ENCODE results near the gene LEFTY1. TPM values are rescaled to one million over a fixed set of nuclear protein-coding genes. Genes with fewer than 3 reads are reported as not detected.

LEFTY1 gene
- total and polyA plus RNA-seq, 2 of the 13 experiments (the other 11 are each of a cell fraction or from before 2014, with no cell fraction given) = 0.29 to 0.79 TPM

- peak; percentile 52; the same call in 1 of the 2 replicates for TF ChIP-seq ARID5B (CRISPR knock-in tag; IDR thresholded peaks at IDR 0.05)
- TF ChIP-seq HIVEP1 (CRISPR knock-in tag; IDR thresholded peaks at IDR 0.05) = no peak
- no peak for TF ChIP-seq EEA1 (CRISPR knock-in tag; IDR thresholded peaks at IDR 0.05; ENCODE audit: borderline replicate concordance)
- peak; percentile 65; the same call in 1 of the 2 replicates for TF ChIP-seq ZMAT3 (CRISPR knock-in tag; conservative IDR thresholded peaks at IDR 0.05)
- peak; percentile 64; the same call in 1 of the 2 replicates for TF ChIP-seq PATZ1 (CRISPR knock-in tag; IDR thresholded peaks at IDR 0.05)
- TF ChIP-seq ZBTB2 (CRISPR knock-in tag; IDR thresholded peaks at IDR 0.05; ENCODE audit: low read depth) = no peak
- 0 out of 2 replicates have a peak, but pooled peaks have one; percentile 18 for TF ChIP-seq ZBTB37 (CRISPR knock-in tag; IDR thresholded peaks at IDR 0.05)
- peak; percentile 76 for TF ChIP-seq ZBTB7A (CRISPR knock-in tag; IDR thresholded peaks at IDR 0.05)
- 0 out of 2 replicates have a peak, but pooled peaks have one; percentile 52 for TF ChIP-seq KDM4B (CRISPR knock-in tag; IDR thresholded peaks at IDR 0.05)
- TF ChIP-seq ETV5 (CRISPR knock-in tag; IDR thresholded peaks at IDR 0.05; ENCODE audit: borderline replicate concordance) = peak; percentile 48; the same call in 1 of the 2 replicates
- TF ChIP-seq RXRA (CRISPR knock-in tag; IDR thresholded peaks at IDR 0.05) = peak; percentile 63; the same call in 1 of the 2 replicates
- peak; percentile 38; the same call in 1 of the 2 replicates for TF ChIP-seq AHDC1 (CRISPR knock-in tag; IDR thresholded peaks at IDR 0.05; ENCODE audit: borderline replicate concordance)
These were observed 1.6 kb upstream of the LEFTY1 start (continued) for GRCh38 chr1:225890346-225891228.
